Esophagus muscularis mucosa (tissue), 4 donors: ENCODE measurements around the gene HEBP2. TPM values are rescaled to one million over a fixed set of nuclear protein-coding genes. Genes with fewer than 3 reads are reported as not detected.

ENCODE experiments used
- DNase-seq: peaks from one replicate; pipeline ENCODE4 v3.0.0-alpha.2; 2017; ENCODE audit errors: extremely low spot score
- H3K27ac ChIP-seq, 4 donors: fragments of 200-600 bp; sonication (generic); replicated peaks in 1 of 4; 1 replicate in 3 of 4; 2 replicates in 1 of 4; pipeline ENCODE4 v1.5.1; 2016 to 2019; ENCODE audit warnings: mild to moderate bottlenecking in 1 of 4
- H3K27me3 ChIP-seq, 4 donors: fragments of 200-600 bp; sonication (generic); one replicate each; pipeline versions ENCODE4 v1.5.1 to v1.6.0; 2016 to 2019
- H3K36me3 ChIP-seq, 4 donors: fragments of 200-600 bp; sonication (generic); one replicate each; pipeline ENCODE4 v1.5.1; 2016 to 2019
- H3K4me1 ChIP-seq, 4 donors: fragments of 200-600 bp; sonication (generic); one replicate each; pipeline ENCODE4 v1.5.1; 2016 to 2019
- H3K4me3 ChIP-seq, 4 donors: fragments of 200-600 bp; sonication (generic); 1 replicate in 2 of 4; 2 replicates in 2 of 4; pipeline ENCODE4 v1.5.1; 2016 to 2019; ENCODE audit warnings: mild to moderate bottlenecking in 4 of 4, moderate library complexity in 1 of 4
- H3K9me3 ChIP-seq, 4 donors: fragments of 200-600 bp; sonication (generic); 1 replicate in 3 of 4; 2 replicates in 1 of 4; pipeline ENCODE4 v1.5.1; 2016 to 2019
- CTCF ChIP-seq, 3 experiments: fragments of 200-600 bp in 2 of 3; fragments of 450-650 bp in 1 of 3; sonication (generic) in 2 of 3; IDR thresholded peaks; one replicate each; pipeline ENCODE4 v1.5.1; 2017 to 2019; ENCODE audit warnings: antibody characterized with exemption in 3 of 3, mild to moderate bottlenecking in 2 of 3, moderate library complexity in 1 of 3
- EP300 ChIP-seq: sonication (generic); formaldehyde crosslinking; IDR thresholded peaks from one replicate; pipeline ENCODE4 v1.6.1; 2017; ENCODE audit warnings: antibody characterized with exemption
- POLR2A ChIP-seq: fragments of 450-650 bp; IDR thresholded peaks from one replicate; pipeline ENCODE4 v1.6.1; 2017; ENCODE audit warnings: antibody characterized with exemption, moderate library complexity, mild to moderate bottlenecking, low read depth
- POLR2AphosphoS5 ChIP-seq, 2 donors: sonication (generic); formaldehyde crosslinking; IDR thresholded peaks; one replicate each; pipeline ENCODE4 v1.6.1; 2017; ENCODE audit warnings: antibody characterized with exemption in 2 of 2
- WGBS: methylation state at CpG from one replicate; pipeline ENCODE4 v1.1.5; 2018; 5-methylcytosine and 5-hydroxymethylcytosine counted together
- intact Hi-C: fragments of 100-400 bp; cut with DNase I; formaldehyde crosslinking; loops from one replicate; pipeline ENCODE4 v1.15.1; 2023
- total RNA-seq, 4 donors: library from RNA; depleted of rRNA; stranded (reverse); fragments of >200 nt; gene quantifications; one replicate each; pipeline versions ENCODE4 v1.1.0 to v1.2.1, GENCODE V29; 2016

The HEBP2 gene
- total RNA-seq, 4 donors from 2014 or later = 90.1 to 135 (median 104) TPM

- intact Hi-C loops = no loop called here
- Histone ChIP-seq H3K4me1 (peaks cover 18 to 33% (median 27%) of the 10 kb centered on the region in 4 donors), H3K27ac (no peak overlapping the region), H3K36me3 (peaks cover 0 to 17% (median 10%) of the 10 kb centered on the region in 4 donors), H3K4me3 (no peak overlapping the region), H3K27me3 (no peaks in the 10 kb centered on the region), H3K9me3 (no peaks in the 10 kb centered on the region)
- WGBS = 86% methylated on average over 5 of the region's 5 CpGs
- DNase-seq = peak; percentile 64
- TF ChIP-seq POLR2A (no peak), POLR2AphosphoS5 (IDR thresholded peaks at IDR 0.05) (no peak), EP300 (no peak), CTCF (IDR thresholded peaks at IDR 0.05) (no peak)
Measured at GRCh38 chr6:138426500-138427123, 22.6 kb downstream of the HEBP2 start.

GRCh38 chr6:138427701-138428100 lies 23.7 kb downstream of the HEBP2 start:
- intact Hi-C loops = loop anchor here (2.0 kb wide), 1 partner anchor 163 kb away; no protein-coding TSS in a partner anchor
- WGBS = 87% methylated on average over 8 of the region's 8 CpGs
- Histone ChIP-seq H3K4me1 (peaks cover 18 to 29% (median 25%) of the 10 kb centered on the region in 4 donors), H3K27ac (no peak overlapping the region), H3K9me3 (no peaks in the 10 kb centered on the region), H3K36me3 (peaks cover 0 to 25% (median 13%) of the 10 kb centered on the region in 4 donors), H3K4me3 (no peak overlapping the region), H3K27me3 (no peaks in the 10 kb centered on the region)
- peak; percentile 39 for DNase-seq
- no peak for TF ChIP-seq POLR2A
- TF ChIP-seq EP300 = no peak
- TF ChIP-seq CTCF (IDR thresholded peaks at IDR 0.05) = no peak
- TF ChIP-seq POLR2AphosphoS5 (IDR thresholded peaks at IDR 0.05) = no peak

- H3K4me1 ChIP-seq = peaks cover 14 to 27% (median 22%) of the 10 kb centered on the region in 4 donors
- no peaks in the 10 kb centered on the region for H3K27me3 ChIP-seq
- H3K36me3 ChIP-seq = peaks cover 0 to 23% (median 13%) of the 10 kb centered on the region in 4 donors
- peak overlapping the region; percentile 41 to 50 (median 44) for H3K27ac ChIP-seq
- no peak for DNase-seq
- intact Hi-C loops = loop anchor here (1.0 to 2.0 kb wide), 2 partner anchors 80 to 162 kb away; no protein-coding TSS in a partner anchor
- WGBS = 23% methylated on average over 8 of the region's 8 CpGs
- peak overlapping the region; percentile 8 to 40 (median 32) for H3K4me3 ChIP-seq
- no peaks in the 10 kb centered on the region for H3K9me3 ChIP-seq
- TF ChIP-seq EP300 (no peak), CTCF (IDR thresholded peaks at IDR 0.05) (peak; percentile 60 to 77 (median 63))
Measured at GRCh38 chr6:138428944-138429598, 25.0 kb downstream of the HEBP2 start.

- Histone ChIP-seq H3K9me3 (no peaks in the 10 kb centered on the region), H3K4me3 (peak overlapping the region; percentile 8 to 40 (median 32)), H3K4me1 (peaks cover 14 to 27% (median 22%) of the 10 kb centered on the region in 4 donors), H3K36me3 (peaks cover 0 to 17% (median 7%) of the 10 kb centered on the region in 4 donors), H3K27ac (peak overlapping the region; percentile 41 to 50 (median 44)), H3K27me3 (no peaks in the 10 kb centered on the region)
- TF ChIP-seq POLR2AphosphoS5 (IDR thresholded peaks at IDR 0.05) = no peak
- TF ChIP-seq POLR2A = no peak
- no peak for TF ChIP-seq CTCF (IDR thresholded peaks at IDR 0.05)
- TF ChIP-seq EP300 = no peak
- DNase-seq = no peak
- WGBS = 64% methylated on average over 12 of the region's 12 CpGs
- intact Hi-C loops = loop anchor here (1.0 to 5.0 kb wide), 3 partner anchors 80 to 338 kb away; no protein-coding TSS in a partner anchor
Measured at GRCh38 chr6:138429761-138430160, 25.7 kb downstream of the HEBP2 start.
